Cardiac muscle cell (in vitro differentiated cells and primary cell): ENCODE data around the gene PCGF2. TPM values are rescaled to one million over a fixed set of nuclear protein-coding genes. Genes with fewer than 3 reads are reported as not detected.

Source experiments
- DNase-seq, 2 donors: peaks; one replicate each; pipeline versions ENCODE4 v3.0.0 to v3.0.0-alpha.2; 2010 to 2017; ENCODE audit warnings: low read depth in 1 of 2, low spot score in 1 of 2
- H3K27ac ChIP-seq: fragments of 200-600 bp; sonication (generic); 2 replicates; pipeline ENCODE4 v1.5.1; 2016
- H3K27me3 ChIP-seq: fragments of 200-600 bp; sonication (generic); 2 replicates; pipeline ENCODE4 v1.6.0; 2016; ENCODE audit warnings: control low read depth
- H3K36me3 ChIP-seq: fragments of 200-600 bp; sonication (generic); 2 replicates; pipeline ENCODE4 v1.5.1; 2016; ENCODE audit warnings: control low read depth
- H3K4me1 ChIP-seq: fragments of 200-600 bp; sonication (generic); 2 replicates; pipeline ENCODE4 v1.8.1; 2017; ENCODE audit warnings: low read depth, mild to moderate bottlenecking, mixed run types
- H3K4me3 ChIP-seq: fragments of 200-600 bp; sonication (generic); 2 replicates; pipeline ENCODE4 v1.5.1; 2016; ENCODE audit warnings: mild to moderate bottlenecking
- H3K9me3 ChIP-seq: fragments of 200-600 bp; sonication (generic); 2 replicates; pipeline ENCODE4 v1.5.1; 2017; ENCODE audit warnings: low read depth, mild to moderate bottlenecking, control low read depth
- polyA plus RNA-seq: library from polyadenylated mRNA; unstranded; fragments of >200 nt; fragmentation: Nextera tagmentation; extraction: Ambion mirVana; gene quantifications from 2 replicates; pipeline ENCODE4 v1.2.1, GENCODE V29; 2016
- total RNA-seq: library from RNA; depleted of rRNA; stranded (reverse); fragments of >200 nt; gene quantifications from 2 replicates; pipeline ENCODE4 v1.2.3, GENCODE V29; 2016
- TF ChIP-seq, protein P1 (sequence below): IDR thresholded peaks from 2 replicates; pipeline ENCODE4 v1.5.1; 2012; ENCODE audit warnings: low read depth, mild to moderate bottlenecking, low read length

PCGF2 gene
- total and polyA plus RNA-seq, 2 experiments from 2014 or later: 12.2 to 21.7 TPM

DNA sequence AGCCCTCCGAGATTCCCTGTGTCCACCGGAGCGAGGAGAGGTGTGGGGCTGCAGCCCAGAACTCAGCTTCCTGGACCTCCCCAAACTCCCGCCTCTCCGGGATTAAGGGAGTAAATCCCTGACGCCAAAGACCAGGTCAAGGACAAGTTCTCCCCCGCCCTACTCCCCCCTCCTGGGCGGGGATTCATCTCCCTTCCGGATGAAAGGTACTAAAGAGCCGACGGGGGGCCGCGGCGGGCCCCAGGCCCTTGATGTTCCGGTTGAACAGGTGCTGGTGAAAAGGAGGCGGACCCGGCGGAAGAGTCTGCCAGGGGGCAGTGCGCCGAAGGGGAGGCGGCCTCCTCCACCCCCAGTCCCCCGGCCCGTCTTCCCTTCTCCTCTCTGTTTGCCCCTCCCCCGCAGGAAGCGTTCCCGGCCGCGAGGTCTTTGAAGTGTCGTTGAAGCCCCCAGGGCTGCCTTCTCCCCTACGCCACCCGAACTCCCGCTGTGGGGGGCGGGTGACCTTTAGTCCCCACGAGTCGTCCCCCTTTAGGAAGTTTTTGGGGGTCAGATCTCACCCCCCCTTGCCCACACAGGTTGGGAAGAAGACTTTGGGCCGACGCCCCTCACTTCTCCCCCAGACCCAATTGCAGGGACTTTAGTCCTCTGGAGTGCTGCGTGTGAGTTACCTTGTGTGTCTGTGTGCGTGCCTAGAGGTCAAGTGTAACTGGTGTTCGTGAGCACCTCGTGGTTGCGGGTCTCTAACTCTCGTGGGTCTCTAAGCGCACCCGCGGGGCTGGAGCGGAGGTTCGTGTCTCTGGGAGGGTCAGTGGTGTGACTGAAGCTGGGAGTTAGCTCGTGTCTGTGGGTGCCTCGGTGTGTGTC is 44.2 kb downstream of the PCGF2 start:
- Histone ChIP-seq H3K27ac (peak overlapping the region; percentile 87), H3K36me3 (no peaks in the 10 kb centered on the region), H3K27me3 (peaks cover 28% of the 10 kb centered on the region)

DNA sequence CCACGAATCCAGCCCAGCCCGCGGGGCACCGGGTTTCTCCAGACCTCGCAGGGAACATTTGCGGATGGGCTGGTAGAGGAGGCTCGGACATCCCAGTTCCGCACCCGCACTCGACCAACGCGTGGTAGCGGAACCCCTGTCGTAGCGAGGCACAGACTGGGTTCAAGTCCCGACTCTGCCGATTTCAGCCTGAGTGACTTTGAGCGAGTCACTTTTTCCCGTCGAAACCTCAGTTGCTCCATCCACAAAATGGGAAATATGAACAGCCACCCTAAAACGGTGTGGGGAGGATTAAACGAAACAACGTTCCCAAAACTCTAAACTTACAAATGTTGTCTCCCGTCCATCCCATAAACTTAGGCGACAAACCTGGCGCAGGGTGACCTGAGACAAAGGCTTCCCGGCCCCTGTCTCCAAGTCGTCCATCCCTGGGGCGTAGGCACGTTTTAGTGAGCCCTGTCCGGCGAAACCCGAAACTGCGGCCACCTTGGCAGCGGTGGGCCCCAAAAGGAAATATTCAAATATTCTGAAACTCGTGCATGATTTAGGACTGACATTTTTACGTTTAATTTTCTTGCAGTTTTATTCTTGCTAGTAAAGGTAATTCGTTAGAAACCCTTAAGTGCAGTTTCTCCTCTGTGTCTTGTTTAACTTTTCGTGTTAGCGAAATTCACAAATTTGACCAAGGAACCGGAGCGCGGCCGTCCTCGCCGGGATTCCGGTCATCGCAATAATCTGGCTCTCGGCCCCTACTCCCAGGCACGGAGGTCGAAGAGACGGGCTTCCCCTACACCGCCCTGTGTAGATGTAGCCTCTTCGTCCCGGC is 45.0 kb downstream of the PCGF2 start:
- peak overlapping the region; percentile 95 for H3K4me3 ChIP-seq
- no peaks in the 10 kb centered on the region for H3K36me3 ChIP-seq
- no peak for DNase-seq
- TF ChIP-seq, protein P1, sequence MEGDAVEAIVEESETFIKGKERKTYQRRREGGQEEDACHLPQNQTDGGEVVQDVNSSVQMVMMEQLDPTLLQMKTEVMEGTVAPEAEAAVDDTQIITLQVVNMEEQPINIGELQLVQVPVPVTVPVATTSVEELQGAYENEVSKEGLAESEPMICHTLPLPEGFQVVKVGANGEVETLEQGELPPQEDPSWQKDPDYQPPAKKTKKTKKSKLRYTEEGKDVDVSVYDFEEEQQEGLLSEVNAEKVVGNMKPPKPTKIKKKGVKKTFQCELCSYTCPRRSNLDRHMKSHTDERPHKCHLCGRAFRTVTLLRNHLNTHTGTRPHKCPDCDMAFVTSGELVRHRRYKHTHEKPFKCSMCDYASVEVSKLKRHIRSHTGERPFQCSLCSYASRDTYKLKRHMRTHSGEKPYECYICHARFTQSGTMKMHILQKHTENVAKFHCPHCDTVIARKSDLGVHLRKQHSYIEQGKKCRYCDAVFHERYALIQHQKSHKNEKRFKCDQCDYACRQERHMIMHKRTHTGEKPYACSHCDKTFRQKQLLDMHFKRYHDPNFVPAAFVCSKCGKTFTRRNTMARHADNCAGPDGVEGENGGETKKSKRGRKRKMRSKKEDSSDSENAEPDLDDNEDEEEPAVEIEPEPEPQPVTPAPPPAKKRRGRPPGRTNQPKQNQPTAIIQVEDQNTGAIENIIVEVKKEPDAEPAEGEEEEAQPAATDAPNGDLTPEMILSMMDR: no peak
- no peaks in the 10 kb centered on the region for H3K9me3 ChIP-seq
- H3K27ac ChIP-seq: peak overlapping the region; percentile 64
- peaks cover 32% of the 10 kb centered on the region for H3K27me3 ChIP-seq
- peaks cover 4% of the 10 kb centered on the region for H3K4me1 ChIP-seq

More for the DNA sequence above, 44.2 kb downstream of the PCGF2 start:
- DNase-seq: peak; percentile 52 to 87
- Histone ChIP-seq H3K4me3 (peak overlapping the region; percentile 95), H3K9me3 (no peaks in the 10 kb centered on the region), H3K4me1 (peaks cover 4% of the 10 kb centered on the region)
- TF ChIP-seq, protein P1: no peak

DNA sequence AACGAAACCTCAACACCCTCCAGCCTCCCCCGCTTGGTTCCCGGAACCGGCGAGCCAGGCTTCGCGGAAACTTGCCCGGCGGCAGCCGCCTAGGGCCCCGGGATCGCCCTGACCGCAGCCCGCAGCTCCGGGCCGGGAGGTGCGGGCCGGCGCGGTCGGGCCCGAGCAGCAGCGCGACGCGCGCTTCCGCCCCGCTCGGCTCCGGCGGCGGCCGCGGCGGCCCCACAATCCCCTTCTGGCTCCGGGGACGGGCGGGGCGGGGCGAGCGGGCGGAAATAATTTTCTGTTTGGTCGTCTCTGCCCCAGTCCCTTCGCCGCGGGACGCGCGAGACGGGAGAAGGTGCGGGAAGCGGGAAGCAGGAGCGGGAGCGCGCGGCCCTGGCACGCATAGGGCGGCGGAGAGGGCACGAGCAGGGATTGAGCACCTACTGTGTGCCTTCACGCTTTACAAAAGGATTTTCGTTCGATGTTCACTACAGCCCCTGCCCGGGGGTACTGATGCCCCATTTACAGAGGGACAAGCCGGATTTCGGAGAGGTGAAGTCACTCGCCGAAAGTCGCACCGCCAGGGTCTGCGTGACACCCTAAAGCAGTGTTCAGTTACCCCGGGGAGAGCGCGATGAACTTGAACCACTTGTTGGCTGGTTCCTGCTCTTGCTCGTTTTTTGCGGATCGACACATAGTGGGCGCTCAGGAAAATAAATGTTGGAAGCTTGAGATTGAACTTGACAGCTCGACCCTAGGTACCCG is 45.8 kb downstream of the PCGF2 start:
- no peaks in the 10 kb centered on the region for H3K9me3 ChIP-seq
- peak overlapping the region; percentile 95 for H3K4me3 ChIP-seq
- H3K36me3 ChIP-seq: no peaks in the 10 kb centered on the region
- peak overlapping the region; percentile 77 for H3K27ac ChIP-seq
- H3K4me1 ChIP-seq: peaks cover 4% of the 10 kb centered on the region
- peaks cover 39% of the 10 kb centered on the region for H3K27me3 ChIP-seq
- DNase-seq: peak; percentile 88 to 91
- TF ChIP-seq, protein P1: no peak

DNA sequence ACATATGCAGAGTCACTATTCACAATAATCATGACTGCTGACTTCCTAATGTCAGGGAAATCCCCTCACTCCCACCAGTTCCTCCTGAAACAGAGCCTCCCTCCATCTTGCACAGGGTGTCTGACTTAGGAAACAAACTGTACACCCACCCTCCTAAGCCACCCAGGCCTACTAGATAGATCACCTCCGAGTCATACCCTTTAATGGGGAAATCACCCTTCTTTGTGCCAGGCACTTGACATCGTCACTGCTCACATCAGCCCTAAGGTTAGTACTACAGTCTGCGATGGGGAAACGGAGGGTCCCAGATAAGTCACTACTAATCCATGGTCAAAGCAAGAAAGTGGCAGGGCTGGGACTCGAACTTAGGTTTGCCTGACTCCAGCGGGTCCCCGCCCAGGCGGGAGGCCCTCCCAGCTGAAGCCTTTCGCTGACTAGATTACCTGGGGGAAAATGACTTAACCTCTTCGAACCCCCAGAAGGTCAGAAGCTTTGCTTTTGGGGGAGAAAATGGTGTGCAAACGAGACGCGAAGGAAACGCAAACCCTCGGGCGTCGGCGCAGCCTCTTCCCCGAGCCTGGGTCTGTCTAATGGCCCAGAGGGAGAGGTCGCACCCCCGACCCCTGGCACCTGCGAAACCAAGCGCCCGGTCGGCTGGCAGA is 46.5 kb downstream of the PCGF2 start:
- DNase-seq: peak in 1 of 2 donors; percentile 25
- H3K27ac ChIP-seq: peak overlapping the region; percentile 77
- no peaks in the 10 kb centered on the region for H3K9me3 ChIP-seq
- TF ChIP-seq, protein P1: no peak
- peaks cover 44% of the 10 kb centered on the region for H3K27me3 ChIP-seq
- peak overlapping the region; percentile 95 for H3K4me3 ChIP-seq
- H3K36me3 ChIP-seq: no peaks in the 10 kb centered on the region
- peaks cover 4% of the 10 kb centered on the region for H3K4me1 ChIP-seq

DNA sequence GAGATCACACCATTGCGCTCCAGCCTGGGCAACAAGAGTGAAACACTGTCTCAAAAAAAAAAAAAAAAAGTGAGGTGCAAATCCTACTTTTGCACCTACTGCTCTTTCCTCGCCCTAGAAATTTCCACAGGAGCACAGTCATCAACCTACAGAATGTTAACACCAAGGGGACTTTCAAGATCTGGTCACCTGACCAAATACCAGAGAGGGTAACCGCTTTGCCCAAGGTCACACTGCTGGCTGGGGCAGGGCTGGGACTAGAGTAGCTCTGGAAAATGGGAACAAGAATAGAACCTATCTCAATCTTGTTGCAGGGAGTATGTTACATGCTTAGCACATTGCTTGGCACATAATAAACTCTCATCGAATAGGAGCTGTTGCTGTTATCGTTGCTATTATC is 49.4 kb downstream of the PCGF2 start:
- peaks cover 44% of the 10 kb centered on the region for H3K27me3 ChIP-seq
- TF ChIP-seq, protein P1: no peak
- no peaks in the 10 kb centered on the region for H3K9me3 ChIP-seq
- H3K4me3 ChIP-seq: no peak overlapping the region
- H3K36me3 ChIP-seq: no peaks in the 10 kb centered on the region
- no peak overlapping the region for H3K27ac ChIP-seq
- no peak for DNase-seq
- H3K4me1 ChIP-seq: peaks cover 8% of the 10 kb centered on the region
